Ovary (tissue), 3 donors: ENCODE measurements around the gene PTPRQ.

Experiments
- CTCF ChIP-seq, 3 donors: fragments of 450-650 bp in 2 of 3; fragments of 200-600 bp in 1 of 3; IDR thresholded peaks; one replicate each; pipeline versions ENCODE4 v1.5.1 to v1.8.0; 2016 to 2022; ENCODE audit warnings: antibody characterized with exemption in 3 of 3, mild to moderate bottlenecking in 1 of 3
- EP300 ChIP-seq: sonication (generic); formaldehyde crosslinking; IDR thresholded peaks from one replicate; pipeline ENCODE4 v1.6.1; 2017; ENCODE audit warnings: antibody characterized with exemption
- donor health status: DM: no; HTN: no; CAD: no.

- TF ChIP-seq CTCF (IDR thresholded peaks at IDR 0.05) (no peak), EP300 (no peak)
Observed at GRCh38 chr12:80697270-80697887, 253.3 kb downstream of the PTPRQ start.
